SK-N-SH (cell line): ENCODE results near the gene MAP6. TPM values are rescaled to one million over a fixed set of nuclear protein-coding genes. Genes with fewer than 3 reads are reported as not detected.
"Not testable (repeated sequence)": the region's sequence is repeated elsewhere in the genome, so short reads cannot be mapped to it uniquely, and the experiment has no call there.

Experiments
- CTCF ChIA-PET: fragments of 300-600, 350-600 bp; formaldehyde crosslinking; extraction: SDS; loops from one replicate; lab custom pipeline; 2021; lab: Yijun Ruan, JAX
- POLR2A ChIA-PET: fragments of 350-600 bp; sonication (Branson Sonifier 250); formaldehyde crosslinking; extraction: SDS; loops from one replicate; lab custom pipeline; 2020; ENCODE audit warnings: antibody characterized with exemption, inconsistent platforms; lab: Yijun Ruan, JAX
- DNase-seq: peaks from one replicate; pipeline ENCODE4 v3.0.0; 2012
- H2AFZ ChIP-seq: fragments of 200-600 bp; sonication (generic); 2 replicates; pipeline ENCODE4 v1.8.1; 2016; ENCODE audit warnings: antibody characterized with exemption, mild to moderate bottlenecking, low read depth
- H3F3A ChIP-seq: fragments of 200-600 bp; sonication (generic); replicated peaks from 2 replicates; pipeline ENCODE3; 2016; ENCODE audit warnings: antibody characterized with exemption, mild to moderate bottlenecking; ENCODE audit not compliant: insufficient read depth
- H3K27ac ChIP-seq, 2 experiments: fragments of 200-500 bp in 1 of 2; fragments of 200-600 bp in 1 of 2; sonication (Bioruptor generic) in 1 of 2; sonication (generic), shearing (Covaris generic) in 1 of 2; 2 replicates each; pipeline versions ENCODE4 v1.5.1 to v1.6.1; 2014 to 2016; ENCODE audit warnings: low read depth in 2 of 2, inconsistent platforms in 1 of 2, low read length in 1 of 2, mild to moderate bottlenecking in 1 of 2, mixed read lengths in 1 of 2
- H3K27me3 ChIP-seq: fragments of 200-600 bp; sonication (generic), shearing (Covaris generic); 2 replicates; pipeline ENCODE4 v1.6.1; 2016; ENCODE audit warnings: mixed run types; ENCODE audit not compliant: insufficient read depth
- H3K36me3 ChIP-seq, 2 experiments: fragments of 200-500 bp in 1 of 2; fragments of 200-600 bp in 1 of 2; sonication (Bioruptor generic) in 1 of 2; sonication (generic) in 1 of 2; replicated peaks in 1 of 2; 2 replicates each; pipeline versions ENCODE3 to v1.5.1; 2014 to 2016; ENCODE audit warnings: low read length in 1 of 2, mild to moderate bottlenecking in 1 of 2; ENCODE audit not compliant: insufficient read depth in 2 of 2, control insufficient read depth in 1 of 2
- H3K4me1 ChIP-seq, 2 experiments: fragments of 200-500 bp in 1 of 2; fragments of 200-600 bp in 1 of 2; sonication (Bioruptor generic) in 1 of 2; sonication (generic), shearing (Covaris generic) in 1 of 2; 2 replicates each; pipeline versions ENCODE4 v1.5.1 to v1.6.1; 2014 to 2016; ENCODE audit warnings: low read depth in 1 of 2, low read length in 1 of 2, mixed run types in 1 of 2; ENCODE audit not compliant: insufficient read depth in 2 of 2, control insufficient read depth in 1 of 2
- H3K4me2 ChIP-seq: fragments of 200-600 bp; sonication (generic), shearing (Covaris generic); 2 replicates; pipeline ENCODE4 v1.6.1; 2017; ENCODE audit warnings: mixed run types
- H3K4me3 ChIP-seq, 2 experiments: fragments of 200-500 bp in 1 of 2; fragments of 200-600 bp in 1 of 2; sonication (Bioruptor generic) in 1 of 2; sonication (generic), shearing (Covaris generic) in 1 of 2; 2 replicates each; pipeline versions ENCODE4 v1.5.1 to v1.8.1; 2014 to 2016; ENCODE audit warnings: low read depth in 2 of 2, inconsistent platforms in 1 of 2, low read length in 1 of 2, mild to moderate bottlenecking in 1 of 2, mixed read lengths in 1 of 2, moderate library complexity in 1 of 2
- H3K79me2 ChIP-seq: fragments of 200-600 bp; sonication (generic); 2 replicates; pipeline ENCODE4 v1.8.1; 2017; ENCODE audit warnings: mild to moderate bottlenecking; ENCODE audit not compliant: insufficient read depth
- H3K9ac ChIP-seq: fragments of 200-600 bp; sonication (generic); 2 replicates; pipeline ENCODE4 v1.6.1; 2017; ENCODE audit warnings: mixed run types
- H3K9me2 ChIP-seq: fragments of 200-600 bp; sonication (generic); 2 replicates; pipeline ENCODE4 v1.6.1; 2017; ENCODE audit warnings: mixed run types
- H3K9me3 ChIP-seq: fragments of 200-600 bp; sonication (generic); 2 replicates; pipeline ENCODE4 v1.6.1; 2017; ENCODE audit warnings: mixed run types, mild to moderate bottlenecking, moderate library complexity
- H4K20me1 ChIP-seq: fragments of 200-600 bp; sonication (generic); 2 replicates; pipeline ENCODE4 v1.6.1; 2017; ENCODE audit warnings: mild to moderate bottlenecking, mixed run types; ENCODE audit not compliant: insufficient read depth
- FOSL2 ChIP-seq: IDR thresholded peaks from 2 replicates; pipeline ENCODE4 v1.4.0; 2012; ENCODE audit warnings: low read depth, mild to moderate bottlenecking, moderate library complexity, borderline replicate concordance
- GABPA ChIP-seq: IDR thresholded peaks from 2 replicates; pipeline ENCODE4 v1.4.0; 2012; ENCODE audit warnings: low read depth, mild to moderate bottlenecking
- IRF3 ChIP-seq: fragments of 150-350 bp; IDR thresholded peaks from 2 replicates; pipeline ENCODE4 v1.6.1; 2016; ENCODE audit warnings: mild to moderate bottlenecking, low read depth, low read length
- JUND ChIP-seq: IDR thresholded peaks from 2 replicates; pipeline ENCODE4 v1.4.0; 2012
- MEF2A ChIP-seq: IDR thresholded peaks from 2 replicates; pipeline ENCODE4 v1.4.0; 2012; ENCODE audit warnings: low read depth, borderline replicate concordance
- NFIC ChIP-seq: IDR thresholded peaks from 2 replicates; pipeline ENCODE4 v1.4.0; 2012; ENCODE audit warnings: borderline replicate concordance
- NRF1 ChIP-seq: IDR thresholded peaks from 2 replicates; pipeline ENCODE4 v1.6.1; 2012; ENCODE audit warnings: low read depth, mild to moderate bottlenecking, low read length
- POLR2AphosphoS5 ChIP-seq: IDR thresholded peaks from 2 replicates; pipeline ENCODE4 v1.6.1; 2012; ENCODE audit warnings: low read depth, low read length
- RCOR1 ChIP-seq: fragments of 150-350 bp; IDR thresholded peaks from 2 replicates; pipeline ENCODE4 v1.6.1; 2017; ENCODE audit warnings: antibody characterized with exemption, low read length
- RFX5 ChIP-seq: IDR thresholded peaks from 2 replicates; pipeline ENCODE4 v1.6.1; 2012; ENCODE audit warnings: mild to moderate bottlenecking, improper control_type of control experiment, low read length
- TAF1 ChIP-seq: IDR thresholded peaks from 2 replicates; pipeline ENCODE4 v1.6.1; 2012; ENCODE audit warnings: low read depth, mild to moderate bottlenecking, low read length, moderate library complexity, borderline replicate concordance
- USF2 ChIP-seq: fragments of 150-350 bp; IDR thresholded peaks from 2 replicates; pipeline ENCODE4 v1.6.1; 2017; ENCODE audit warnings: antibody characterized with exemption, low read length, low read depth, borderline replicate concordance
- WGBS: methylation state at CpG from one replicate; pipeline ENCODE4 v1.1.6; 2017; ENCODE audit warnings: low lambda C conversion rate; 5-methylcytosine and 5-hydroxymethylcytosine counted together
- polyA plus RNA-seq, 3 experiments: library from polyadenylated mRNA; depleted of rRNA; stranded (reverse); fragments of >200 nt; gene quantifications; 2 replicates each; pipeline ENCODE4 v1.2.3, GENCODE V29; 2012
- TF ChIP-seq, protein P1 (sequence below): IDR thresholded peaks from 2 replicates; pipeline ENCODE4 v1.4.0; 2012; ENCODE audit warnings: low read depth, borderline replicate concordance
- TF ChIP-seq, protein P2 (sequence below): fragments of 200-600 bp; sonication (generic); IDR thresholded peaks from 2 replicates; pipeline ENCODE4 v1.6.1; 2017; ENCODE audit warnings: antibody characterized with exemption, mild to moderate bottlenecking, moderate library complexity
- TF ChIP-seq, protein P3 (sequence below): IDR thresholded peaks from 2 replicates; pipeline ENCODE4 v1.4.0; 2012; ENCODE audit warnings: low read depth

MAP6 gene
- polyA plus RNA-seq, 1 of the 3 experiments (the other 2 are of a cell fraction): 11.1 TPM

- TF ChIP-seq IRF3 (no peak), POLR2AphosphoS5 (no peak), GABPA (no peak), RCOR1 (no peak), RFX5 (no peak), NRF1 (no peak), MEF2A (no peak)
- TF ChIP-seq, protein P1, sequence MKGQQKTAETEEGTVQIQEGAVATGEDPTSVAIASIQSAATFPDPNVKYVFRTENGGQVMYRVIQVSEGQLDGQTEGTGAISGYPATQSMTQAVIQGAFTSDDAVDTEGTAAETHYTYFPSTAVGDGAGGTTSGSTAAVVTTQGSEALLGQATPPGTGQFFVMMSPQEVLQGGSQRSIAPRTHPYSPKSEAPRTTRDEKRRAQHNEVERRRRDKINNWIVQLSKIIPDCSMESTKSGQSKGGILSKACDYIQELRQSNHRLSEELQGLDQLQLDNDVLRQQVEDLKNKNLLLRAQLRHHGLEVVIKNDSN: no peak
These were observed 21.2 kb upstream of the MAP6 start (continued) for GRCh38 chr11:75689863-75690609.

DNA sequence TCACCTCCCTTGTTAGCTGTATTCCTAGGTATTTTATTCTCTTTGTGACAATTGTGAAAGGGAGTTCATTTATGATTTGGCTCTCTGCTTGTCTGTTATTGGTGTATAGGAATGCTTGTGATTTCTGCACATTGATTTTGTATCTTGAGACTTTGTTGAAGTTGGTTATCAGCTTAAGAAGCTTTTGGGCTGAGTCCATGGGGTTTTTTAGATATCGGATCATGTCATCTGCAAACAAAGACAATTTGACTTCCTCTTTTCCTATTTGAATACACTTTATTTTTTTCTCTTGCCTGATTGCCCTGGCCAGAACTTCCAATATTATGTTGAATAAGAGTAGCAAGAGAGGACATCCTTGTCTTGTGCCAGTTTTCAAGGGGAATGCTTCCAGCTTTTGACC, 15.0 kb upstream of the MAP6 start:
- H3K9ac ChIP-seq, H3K4me2 ChIP-seq, H4K20me1 ChIP-seq, H3K27me3 ChIP-seq, H3K9me3 ChIP-seq, DNase-seq, H2AFZ ChIP-seq, H3K9me2 ChIP-seq, H3K4me3 ChIP-seq, CTCF ChIA-PET, H3K36me3 ChIP-seq, H3K27ac ChIP-seq, H3K79me2 ChIP-seq, H3F3A ChIP-seq, H3K4me1 ChIP-seq, POLR2A ChIA-PET: not testable (repeated sequence)
- 86% methylated on average over 1 of the region's 1 CpG for WGBS

DNA sequence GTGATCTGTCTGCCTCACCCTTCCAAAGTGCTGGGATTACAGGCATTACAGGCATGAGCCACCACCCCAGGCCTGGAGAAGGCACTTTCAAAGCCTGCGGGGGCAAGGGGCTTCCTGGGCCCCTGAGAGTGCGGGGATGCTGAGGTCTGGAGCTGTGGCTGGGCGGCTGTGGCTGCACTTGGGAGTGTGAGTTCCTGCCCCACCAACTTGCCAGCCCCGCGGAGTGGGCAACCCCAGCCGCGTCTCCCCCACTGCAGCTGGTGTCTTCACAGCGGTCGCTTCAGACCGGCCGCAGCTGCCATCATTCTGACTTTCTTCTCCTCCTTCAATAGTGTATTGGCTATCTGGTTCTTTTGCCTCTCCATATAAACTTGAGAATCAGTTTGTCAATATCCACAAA, 10.7 kb upstream of the MAP6 start:
- CTCF ChIA-PET: interaction anchor here (0.9 to 1.5 kb wide), 2 partner anchors 9 to 85 kb away, joined by 3 read pairs; no protein-coding TSS in a partner anchor
- H3K4me2 ChIP-seq: no peak overlapping the region
- no peaks in the 10 kb centered on the region; the same call in 1 of the 2 replicates for H3K27me3 ChIP-seq
- H3K9me3 ChIP-seq: no peaks in the 10 kb centered on the region
- H3K4me1 ChIP-seq: no peaks in the 10 kb centered on the region
- H3K9me2 ChIP-seq: no peaks in the 10 kb centered on the region
- POLR2A ChIA-PET: no interaction called here
- no peaks in the 10 kb centered on the region for H3K79me2 ChIP-seq
- H3K27ac ChIP-seq: no peak overlapping the region
- H2AFZ ChIP-seq: no peak overlapping the region
- no peak for TF ChIP-seq JUND
- TF ChIP-seq, protein P2, sequence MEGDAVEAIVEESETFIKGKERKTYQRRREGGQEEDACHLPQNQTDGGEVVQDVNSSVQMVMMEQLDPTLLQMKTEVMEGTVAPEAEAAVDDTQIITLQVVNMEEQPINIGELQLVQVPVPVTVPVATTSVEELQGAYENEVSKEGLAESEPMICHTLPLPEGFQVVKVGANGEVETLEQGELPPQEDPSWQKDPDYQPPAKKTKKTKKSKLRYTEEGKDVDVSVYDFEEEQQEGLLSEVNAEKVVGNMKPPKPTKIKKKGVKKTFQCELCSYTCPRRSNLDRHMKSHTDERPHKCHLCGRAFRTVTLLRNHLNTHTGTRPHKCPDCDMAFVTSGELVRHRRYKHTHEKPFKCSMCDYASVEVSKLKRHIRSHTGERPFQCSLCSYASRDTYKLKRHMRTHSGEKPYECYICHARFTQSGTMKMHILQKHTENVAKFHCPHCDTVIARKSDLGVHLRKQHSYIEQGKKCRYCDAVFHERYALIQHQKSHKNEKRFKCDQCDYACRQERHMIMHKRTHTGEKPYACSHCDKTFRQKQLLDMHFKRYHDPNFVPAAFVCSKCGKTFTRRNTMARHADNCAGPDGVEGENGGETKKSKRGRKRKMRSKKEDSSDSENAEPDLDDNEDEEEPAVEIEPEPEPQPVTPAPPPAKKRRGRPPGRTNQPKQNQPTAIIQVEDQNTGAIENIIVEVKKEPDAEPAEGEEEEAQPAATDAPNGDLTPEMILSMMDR: no peak
- TF ChIP-seq, protein P3, sequence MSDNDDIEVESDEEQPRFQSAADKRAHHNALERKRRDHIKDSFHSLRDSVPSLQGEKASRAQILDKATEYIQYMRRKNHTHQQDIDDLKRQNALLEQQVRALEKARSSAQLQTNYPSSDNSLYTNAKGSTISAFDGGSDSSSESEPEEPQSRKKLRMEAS: no peak
- TF ChIP-seq FOSL2: no peak
- no peak for TF ChIP-seq USF2
- TF ChIP-seq IRF3: no peak
- no peak for TF ChIP-seq TAF1
- TF ChIP-seq NFIC: no peak
- no peak overlapping the region for H3K4me3 ChIP-seq
- no peaks in the 10 kb centered on the region for H3K36me3 ChIP-seq
- 82% methylated on average over 11 of the region's 11 CpGs for WGBS
- no peak for DNase-seq
- no peaks in the 10 kb centered on the region for H3F3A ChIP-seq
- no peak overlapping the region for H3K9ac ChIP-seq
- no peaks in the 10 kb centered on the region for H4K20me1 ChIP-seq
